ENCODE measurements around the gene CTTNBP2.

GRCh38 chr7:117869374-117869773 lies 3.9 kb downstream of the CTTNBP2 start:
- no peak for TF ChIP-seq CTCF (conservative IDR thresholded peaks at IDR 0.05; ENCODE audit: low read depth, low read length)
- TF ChIP-seq BHLHE40 (IDR thresholded peaks at IDR 0.05; ENCODE audit: low read depth, low read length), result no peak
- no peak for TF ChIP-seq CEBPB (IDR thresholded peaks at IDR 0.05; ENCODE audit: low read depth, low read length)
- TF ChIP-seq USF2 (IDR thresholded peaks at IDR 0.05; ENCODE audit: low read depth, low read length), result no peak
- no peak for TF ChIP-seq POLR2A (IDR thresholded peaks at IDR 0.05; ENCODE audit: low read depth, low read length)
- TF ChIP-seq RCOR1 (IDR thresholded peaks at IDR 0.05; ENCODE audit: insufficient replicate concordance, low read length), result no peak
